Epithelial cell of proximal tubule (primary cell): ENCODE data around the gene PRKCH. TPM values are rescaled to one million over a fixed set of nuclear protein-coding genes. Genes with fewer than 3 reads are reported as not detected.

Source experiments
- DNase-seq: peaks from one replicate; pipeline ENCODE4 v3.0.0-alpha.2; 2011; ENCODE audit warnings: low read depth
- H3K4me3 ChIP-seq: 2 replicates; pipeline ENCODE4 v1.5.1; 2011; ENCODE audit warnings: low read depth, mild to moderate bottlenecking, low read length
- CTCF ChIP-seq: conservative IDR thresholded peaks from 2 replicates; pipeline ENCODE4 v1.5.1; 2012; ENCODE audit warnings: low read depth, mild to moderate bottlenecking, low read length
- total RNA-seq: library from RNA; depleted of rRNA; stranded (reverse); fragments of >200 nt; gene quantifications from 2 replicates; pipeline ENCODE4 v1.2.3, GENCODE V29; 2015

Gene PRKCH
- total RNA-seq, 1 donor from 2014 or later = 7.6 TPM

GRCh38 chr14:61438860-61439765 is 117.7 kb downstream of the PRKCH start:
- H3K4me3 ChIP-seq = no peak overlapping the region
- no peak for TF ChIP-seq CTCF
- DNase-seq = no peak

- H3K4me3 ChIP-seq = no peak overlapping the region
- TF ChIP-seq CTCF = no peak
- no peak for DNase-seq
These were observed 118.5 kb downstream of the PRKCH start for GRCh38 chr14:61439779-61440418.

- DNase-seq = no peak
- H3K4me3 ChIP-seq = no peak overlapping the region
- TF ChIP-seq CTCF = no peak
These were observed 122.1 kb downstream of the PRKCH start for GRCh38 chr14:61443481-61443880.

GRCh38 chr14:61444215-61444768 is 122.9 kb downstream of the PRKCH start:
- no peak for DNase-seq
- no peak overlapping the region for H3K4me3 ChIP-seq
- no peak for TF ChIP-seq CTCF

- DNase-seq = no peak
- H3K4me3 ChIP-seq = no peak overlapping the region
- TF ChIP-seq CTCF = no peak
These were observed 130.1 kb downstream of the PRKCH start for GRCh38 chr14:61451491-61451890.

GRCh38 chr14:61451891-61452400 is 130.6 kb downstream of the PRKCH start:
- no peak for TF ChIP-seq CTCF
- no peak overlapping the region for H3K4me3 ChIP-seq
- no peak for DNase-seq
